VCaP (cell line): Measurements from ENCODE around the gene BCAS3.
"Not testable (repeated sequence)": the region's sequence is repeated elsewhere in the genome, so short reads cannot be mapped to it uniquely, and the experiment has no call there.

Source experiments
- H3K27ac ChIP-seq: fragments of 450-650 bp; 2 replicates; pipeline ENCODE4 v1.5.1; 2017
- CTCF ChIP-seq: fragments of 450-650 bp; conservative IDR thresholded peaks from 2 replicates; pipeline ENCODE4 v1.5.1; 2017; ENCODE audit warnings: mild to moderate bottlenecking, moderate library complexity

The BCAS3 gene

GRCh38 chr17:60792250-60792898 is 114.7 kb downstream of the BCAS3 start:
- no peak for TF ChIP-seq CTCF
- peak overlapping the region; percentile 70; the same call in 1 of the 2 replicates for H3K27ac ChIP-seq

- TF ChIP-seq CTCF = no peak
- H3K27ac ChIP-seq = no peak overlapping the region
These were observed 120.9 kb downstream of the BCAS3 start for GRCh38 chr17:60798576-60798975.

- H3K27ac ChIP-seq = no peak overlapping the region
- no peak for TF ChIP-seq CTCF
These were observed 124.7 kb downstream of the BCAS3 start for GRCh38 chr17:60802377-60802776.

GRCh38 chr17:60803059-60803458 is 125.4 kb downstream of the BCAS3 start:
- H3K27ac ChIP-seq = no peak overlapping the region
- TF ChIP-seq CTCF = no peak

- TF ChIP-seq CTCF = no peak
- H3K27ac ChIP-seq = no peak overlapping the region
These were observed 127.2 kb downstream of the BCAS3 start for GRCh38 chr17:60804831-60805230.

- no peak overlapping the region for H3K27ac ChIP-seq
- no peak for TF ChIP-seq CTCF
These were observed 131.8 kb downstream of the BCAS3 start for GRCh38 chr17:60809421-60809820.

- not testable (repeated sequence) for H3K27ac ChIP-seq
These were observed 137.3 kb downstream of the BCAS3 start for GRCh38 chr17:60814941-60815340.

- no peak for TF ChIP-seq CTCF
- H3K27ac ChIP-seq = no peak overlapping the region
These were observed 139.5 kb downstream of the BCAS3 start for GRCh38 chr17:60817192-60817591.
